HS-5 (cell line): Measurements from ENCODE around the gene LRRC8D.

ENCODE experiments used
- DNase-seq: peaks from one replicate; pipeline ENCODE4 v3.0.0-alpha.2; 2012; ENCODE audit warnings: low read depth

The LRRC8D gene

DNA sequence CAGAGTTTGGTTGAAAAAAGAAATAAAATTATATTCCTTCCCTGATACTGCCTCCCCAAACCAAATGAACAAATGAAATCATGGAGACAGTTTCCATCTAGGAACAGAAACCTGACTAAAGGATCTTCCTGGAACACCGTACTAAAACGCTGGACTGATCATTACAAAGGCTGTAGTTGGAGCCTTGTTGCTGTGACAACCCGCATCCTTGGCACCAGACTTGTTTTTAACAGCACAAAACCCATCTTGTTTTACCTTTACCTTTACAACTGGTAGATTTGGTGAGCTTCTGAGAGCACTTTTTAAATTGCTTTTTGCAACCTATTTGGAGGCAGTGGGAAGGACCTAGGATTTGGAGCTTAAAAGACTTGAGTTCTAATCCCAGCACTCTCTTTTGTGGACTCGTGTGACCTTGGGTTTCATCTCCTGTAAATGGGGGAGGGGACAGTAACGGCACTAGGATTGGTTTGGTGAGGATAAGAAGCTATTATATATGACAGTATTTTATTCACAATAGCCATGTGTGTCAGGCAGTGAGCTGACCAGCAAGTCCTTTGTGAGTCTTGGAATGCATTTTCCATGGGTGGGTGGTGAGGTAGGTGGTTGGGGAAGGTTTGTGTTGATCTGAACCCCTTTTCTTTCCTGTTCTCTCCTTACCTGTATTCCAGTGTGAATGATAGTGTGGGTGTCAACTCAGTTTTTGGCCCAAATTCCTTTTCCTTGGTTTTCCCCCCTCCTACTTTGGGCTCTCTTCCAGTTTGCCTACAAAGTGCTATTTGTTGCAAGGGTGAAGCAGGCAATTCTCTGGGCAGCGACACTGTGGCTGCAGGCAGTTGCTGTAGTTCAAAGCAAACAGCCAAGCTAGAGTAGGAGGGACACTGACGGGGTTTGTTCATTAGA is 12.6 kb downstream of the LRRC8D start:
- DNase-seq = no peak

DNA sequence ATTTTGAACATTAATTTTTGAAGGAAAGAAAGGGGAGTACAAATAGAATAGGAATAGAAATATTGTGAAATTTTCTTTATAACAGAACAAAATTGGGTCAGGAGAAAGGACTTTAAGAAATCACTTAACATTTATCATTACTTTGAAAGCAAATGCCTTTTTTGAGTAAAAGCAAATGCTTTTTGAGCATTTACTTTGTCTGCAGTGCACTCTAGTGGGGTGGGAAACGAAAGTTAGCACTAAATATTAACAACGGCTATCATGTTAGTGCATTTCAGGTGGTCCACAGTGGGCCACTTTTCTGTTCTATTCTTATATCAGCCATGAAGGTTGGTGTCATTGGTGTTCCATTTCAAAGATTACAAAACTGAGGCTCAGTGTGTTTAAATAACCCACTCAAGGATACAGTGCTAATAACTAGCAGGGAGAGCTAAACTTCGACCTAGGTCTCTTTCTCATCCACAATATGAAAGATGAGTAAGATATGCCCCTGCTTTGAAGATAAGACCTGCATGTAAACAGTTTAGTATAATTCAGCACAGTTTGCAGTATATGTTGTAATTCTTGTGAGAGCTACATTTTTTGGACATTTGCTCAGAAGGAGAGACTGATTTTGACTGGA is 13.4 kb downstream of the LRRC8D start:
- no peak for DNase-seq

DNA sequence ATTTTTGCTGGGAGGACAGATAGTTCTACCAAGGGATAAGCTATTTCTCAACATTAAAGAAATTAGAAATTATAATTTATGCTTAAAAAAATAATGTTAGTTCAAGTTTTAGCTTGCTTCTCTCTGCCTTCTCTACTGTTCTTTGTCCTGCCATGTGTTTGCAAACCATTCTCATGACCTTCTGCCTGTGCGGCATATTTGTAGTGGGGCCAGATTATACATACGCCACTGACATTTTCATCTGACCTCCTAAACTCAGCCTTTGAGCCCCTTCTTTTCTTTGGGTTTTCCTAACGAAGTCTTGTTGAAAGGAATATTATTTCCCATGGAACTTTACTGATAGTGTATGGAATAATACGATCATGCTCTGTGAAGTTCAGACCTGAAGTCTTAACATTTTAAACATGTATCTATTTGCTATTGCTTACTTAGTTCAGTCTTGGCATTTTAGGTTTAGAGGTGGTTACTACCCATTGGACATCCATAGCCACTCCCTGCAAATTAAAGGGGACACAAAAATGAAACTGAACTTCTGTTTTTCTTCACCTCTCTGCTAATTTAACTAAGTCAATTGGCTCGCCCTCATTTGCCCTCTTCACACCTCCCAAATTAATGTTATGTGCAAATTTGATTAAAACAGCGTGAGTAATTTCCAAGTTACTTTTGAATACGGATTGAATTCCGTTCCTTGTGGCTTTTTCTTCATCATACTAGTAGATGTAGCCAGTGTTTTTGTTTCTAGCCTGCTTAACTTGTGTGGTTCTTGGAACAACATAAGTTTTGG is 15.6 kb downstream of the LRRC8D start:
- no peak for DNase-seq

GRCh38 chr1:89837036-89837481 is 16.2 kb downstream of the LRRC8D start:
- DNase-seq = no peak

GRCh38 chr1:89837510-89837909 is 16.7 kb downstream of the LRRC8D start:
- no peak for DNase-seq

GRCh38 chr1:89839516-89839915 is 18.7 kb downstream of the LRRC8D start:
- DNase-seq = no peak

DNA sequence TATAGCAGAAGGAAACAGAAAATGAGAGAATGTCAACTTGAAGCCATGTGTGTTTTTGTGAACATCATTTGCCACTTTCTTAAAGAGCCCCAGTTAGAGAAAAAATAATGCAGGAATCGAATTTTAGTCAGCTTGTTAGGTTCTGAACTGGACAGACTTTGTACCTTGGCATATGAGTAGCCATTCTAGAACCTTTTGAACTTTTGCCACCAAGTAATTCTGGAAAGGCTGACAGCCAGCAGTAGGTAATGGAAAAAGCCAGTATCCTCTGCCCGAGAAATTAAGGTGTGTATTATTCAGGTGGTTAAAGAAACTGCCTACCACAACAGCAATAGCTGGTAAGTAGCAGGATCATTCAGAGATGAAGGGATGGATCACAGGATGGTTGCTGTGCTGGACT is 20.7 kb downstream of the LRRC8D start:
- DNase-seq = no peak

DNA sequence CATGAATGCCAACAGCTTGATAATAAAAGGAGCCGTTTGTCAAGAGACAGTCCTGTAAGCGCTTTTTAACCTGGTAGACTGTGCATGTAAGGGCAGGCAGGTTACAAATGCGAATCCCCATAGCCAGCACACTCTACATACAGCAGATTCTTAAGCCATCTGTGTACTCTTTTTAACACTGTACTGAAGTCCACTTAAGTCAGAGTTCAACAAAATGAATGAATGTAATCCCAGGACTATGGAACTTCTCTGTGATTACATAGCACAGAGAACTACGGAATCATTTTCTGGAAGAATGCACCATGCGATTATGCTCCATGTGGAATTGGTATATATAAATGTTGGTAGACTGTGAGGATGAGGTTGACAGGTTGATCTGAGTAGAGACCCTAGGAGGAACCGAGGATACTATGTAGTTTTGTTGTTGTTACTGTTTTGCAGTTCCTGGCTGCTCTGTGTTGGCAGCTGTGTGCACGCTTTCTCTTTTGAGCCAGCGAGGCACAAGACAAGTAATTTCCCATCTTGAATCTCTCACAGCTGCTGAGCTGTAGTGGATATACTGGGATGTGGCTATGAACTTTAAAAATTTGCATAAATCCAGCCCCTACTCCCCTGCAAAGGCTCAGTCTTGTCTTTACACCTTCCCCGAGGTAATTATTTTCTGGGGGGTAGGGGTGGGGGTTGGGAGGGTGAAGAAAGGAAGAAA is 21.9 kb downstream of the LRRC8D start:
- no peak for DNase-seq

GRCh38 chr1:89843273-89844130 is 22.7 kb downstream of the LRRC8D start:
- DNase-seq = no peak

GRCh38 chr1:89844241-89844807 is 23.5 kb downstream of the LRRC8D start:
- no peak for DNase-seq

DNA sequence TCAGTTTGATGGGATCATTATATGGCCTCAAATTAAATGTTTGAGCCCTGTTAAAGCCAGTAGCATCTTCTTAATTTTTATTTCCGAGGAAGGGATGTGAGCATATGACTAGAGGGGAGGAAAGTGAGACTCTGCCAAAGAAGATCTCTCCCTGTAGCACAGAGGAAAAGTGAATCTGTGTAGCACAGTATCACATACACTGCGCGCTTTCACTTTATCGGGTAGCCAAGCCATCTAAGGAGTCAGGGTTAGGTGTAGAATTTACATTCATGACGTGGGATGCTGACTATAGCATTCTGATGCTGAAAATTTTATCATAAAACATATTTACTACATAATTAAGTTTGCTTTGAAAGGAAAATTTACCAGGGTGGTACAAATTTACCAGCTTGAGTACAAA is 24.0 kb downstream of the LRRC8D start:
- DNase-seq = no peak

- no peak for DNase-seq
Measured at GRCh38 chr1:89847191-89847729, 26.4 kb downstream of the LRRC8D start.

- no peak for DNase-seq
Measured at GRCh38 chr1:89850844-89851415, 30.1 kb downstream of the LRRC8D start.

- DNase-seq = no peak
Measured at GRCh38 chr1:89854140-89854539, 33.3 kb downstream of the LRRC8D start.

DNA sequence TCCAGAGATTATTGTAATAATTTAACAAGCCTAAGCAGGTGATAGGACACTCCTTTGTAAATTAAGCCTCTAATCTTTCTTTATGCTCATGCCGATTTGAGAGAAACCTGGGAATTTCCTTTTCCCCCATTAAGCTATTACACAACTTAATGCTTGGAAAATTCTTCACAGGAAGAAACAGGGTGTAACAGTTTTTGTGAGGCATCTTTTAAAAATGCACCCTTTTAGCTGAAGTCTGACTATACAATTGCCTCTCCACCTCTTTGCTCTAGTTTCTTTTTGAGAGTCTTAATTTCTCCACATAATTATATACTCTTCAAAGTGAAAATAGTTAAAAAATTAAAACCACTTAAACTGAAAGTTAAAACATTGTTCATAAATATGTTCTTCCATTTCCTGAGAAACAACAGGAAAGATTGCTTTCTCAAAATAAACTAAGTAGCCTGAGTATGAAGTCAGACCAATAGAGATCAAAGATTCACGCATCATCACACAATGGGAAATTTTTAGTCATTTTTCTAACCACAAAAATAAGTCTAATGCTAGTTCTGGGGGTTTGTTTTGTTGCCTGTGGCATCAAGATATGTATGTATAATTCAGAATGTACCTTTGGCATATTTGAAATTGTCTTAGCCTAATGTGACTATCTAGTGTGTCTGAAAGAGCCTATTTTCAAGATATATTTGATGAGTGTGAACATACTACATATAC is 34.7 kb downstream of the LRRC8D start:
- peak; percentile 74 for DNase-seq

DNA sequence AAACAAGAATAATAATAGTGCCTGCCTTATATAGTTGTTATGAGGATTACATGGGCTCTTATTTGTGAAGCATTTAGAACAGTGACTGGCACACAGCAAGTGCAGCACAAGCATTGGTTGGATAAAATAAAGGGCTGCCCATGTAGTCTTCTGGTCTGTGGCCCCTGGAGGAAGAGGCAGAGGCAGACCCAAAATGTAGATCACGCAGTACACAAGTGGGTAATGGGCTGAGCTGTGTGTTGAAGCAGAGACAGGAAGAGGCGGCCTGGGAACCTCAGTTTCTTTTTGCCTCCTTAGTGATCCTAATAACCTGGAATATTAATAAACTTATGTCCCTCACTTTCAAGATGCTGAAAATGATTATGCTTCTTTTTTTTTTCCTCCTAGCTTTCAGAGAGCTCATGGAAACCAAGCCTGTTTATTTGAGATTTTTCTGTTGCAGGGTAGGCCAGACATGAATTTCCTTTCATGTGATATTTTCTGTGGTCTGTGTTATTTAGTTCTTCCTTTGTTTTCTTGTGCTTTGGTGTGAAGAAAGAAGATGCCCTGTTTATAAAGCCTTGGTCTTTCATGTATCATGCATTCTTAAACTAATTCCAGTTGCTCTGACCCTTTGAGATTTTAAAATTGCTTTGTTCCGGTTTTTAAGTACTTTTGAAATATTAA is 42.5 kb downstream of the LRRC8D start:
- no peak for DNase-seq

DNA sequence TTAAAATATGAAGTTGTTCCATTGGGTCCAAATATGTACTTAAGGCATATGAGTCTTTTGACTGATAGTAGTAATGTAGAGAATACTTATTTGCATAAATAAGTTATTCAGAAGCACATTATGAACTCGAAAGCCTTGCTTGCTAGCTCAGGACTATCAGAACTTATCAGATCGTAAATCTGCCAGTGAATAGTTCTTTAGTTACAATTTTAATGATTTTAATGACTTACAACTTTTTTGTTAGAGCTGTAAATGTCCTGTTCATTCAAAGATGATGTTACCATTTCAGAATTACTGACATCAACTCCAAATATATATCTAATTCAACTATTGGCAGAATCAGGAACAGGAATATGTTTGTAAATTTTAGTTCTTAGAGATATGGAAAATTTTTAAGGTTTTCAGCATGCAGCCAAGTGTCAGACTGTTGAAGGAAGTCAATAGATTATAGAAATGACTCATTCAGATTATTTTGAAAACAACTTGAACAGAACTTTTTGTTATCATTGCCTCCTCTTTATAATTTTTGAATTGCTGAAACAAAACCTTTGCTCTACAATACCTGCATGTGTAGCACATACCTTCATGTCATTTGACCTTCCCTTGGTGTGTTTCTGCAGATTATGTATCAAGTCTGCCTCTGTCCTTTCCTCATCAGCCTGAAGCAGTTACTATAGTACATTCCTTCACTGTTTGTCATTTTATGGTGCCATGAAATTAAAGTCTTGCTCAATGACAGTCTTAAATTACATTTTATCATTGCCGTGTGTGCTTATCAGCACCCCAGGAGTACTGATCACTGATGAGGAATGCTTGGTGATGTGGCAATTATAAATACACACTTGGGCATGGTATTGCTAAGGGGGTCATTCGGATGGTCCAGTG is 44.9 kb downstream of the LRRC8D start:
- DNase-seq = peak; percentile 91

DNA sequence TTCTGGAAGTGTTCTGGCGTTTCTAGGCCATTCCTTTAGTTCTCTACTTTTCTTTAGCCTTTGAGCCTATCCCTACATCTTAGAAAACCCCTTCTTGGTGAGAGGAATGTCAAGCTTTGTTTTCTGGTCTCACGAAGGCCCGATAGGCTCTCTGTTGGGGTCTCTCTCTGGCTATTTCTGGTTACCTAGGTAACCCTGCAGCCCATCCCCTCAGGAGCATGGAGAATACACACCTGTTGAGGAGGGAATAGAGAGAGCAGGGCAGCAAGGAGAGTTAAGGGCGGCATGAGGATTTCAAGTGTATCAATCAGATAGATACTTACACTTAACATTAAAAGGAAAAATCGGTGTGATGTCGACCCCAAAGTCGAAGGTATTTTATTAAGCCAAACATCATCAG is 45.7 kb downstream of the LRRC8D start:
- DNase-seq = no peak
